GM23338 (cell line): ENCODE data around the gene SCAMP5. TPM values are rescaled to one million over a fixed set of nuclear protein-coding genes. Genes with fewer than 3 reads are reported as not detected.

Source experiments
- ATAC-seq: fragments of 200-7000 bp; cut with Tn5 transposase; 3 replicates; pipeline ENCODE4 v1.9.1; 2020
- DNase-seq: peaks from one replicate; pipeline ENCODE4 v3.0.0-alpha.2; 2015; ENCODE audit warnings: low spot score
- H2AFZ ChIP-seq: fragments of 200-600 bp; sonication (generic); 2 replicates; pipeline ENCODE4 v1.8.0; 2016; ENCODE audit warnings: antibody characterized with exemption, mild to moderate bottlenecking, moderate library complexity
- H3F3A ChIP-seq: fragments of 200-600 bp; sonication (generic); replicated peaks from 2 replicates; pipeline ENCODE4 v1.8.0; 2017; ENCODE audit warnings: antibody characterized with exemption, mixed run types, low read depth
- H3K27ac ChIP-seq: fragments of 200-600 bp; sonication (generic); 2 replicates; pipeline ENCODE4 v1.6.1; 2016; ENCODE audit warnings: low read depth
- H3K27me3 ChIP-seq: fragments of 200-600 bp; sonication (generic); 2 replicates; pipeline ENCODE4 v1.8.0; 2016; ENCODE audit warnings: mild to moderate bottlenecking, mixed run types, moderate library complexity; ENCODE audit not compliant: insufficient read depth
- H3K36me3 ChIP-seq: fragments of 200-600 bp; sonication (generic); 2 replicates; pipeline ENCODE4 v1.8.0; 2016; ENCODE audit warnings: mild to moderate bottlenecking; ENCODE audit not compliant: insufficient read depth
- H3K4me1 ChIP-seq: fragments of 200-600 bp; sonication (generic); 2 replicates; pipeline ENCODE4 v1.8.0; 2016; ENCODE audit warnings: mild to moderate bottlenecking, moderate library complexity; ENCODE audit not compliant: insufficient read depth
- H3K4me2 ChIP-seq: fragments of 200-600 bp; sonication (generic); 2 replicates; pipeline ENCODE4 v1.7.1; 2017; ENCODE audit warnings: mixed run types
- H3K4me3 ChIP-seq: fragments of 200-600 bp; sonication (generic); 2 replicates; pipeline ENCODE4 v1.6.1; 2016; ENCODE audit warnings: mixed run types
- H3K79me2 ChIP-seq: fragments of 200-600 bp; sonication (generic); replicated peaks from 2 replicates; pipeline ENCODE4 v1.8.0; 2017; ENCODE audit warnings: mild to moderate bottlenecking; ENCODE audit not compliant: insufficient read depth
- H3K9me2 ChIP-seq: fragments of 200-600 bp; sonication (generic); 2 replicates; pipeline ENCODE4 v1.8.0; 2017; ENCODE audit not compliant: insufficient read depth
- H4K20me1 ChIP-seq: fragments of 200-600 bp; sonication (generic); replicated peaks from 2 replicates; pipeline ENCODE4 v1.8.0; 2017; ENCODE audit warnings: mild to moderate bottlenecking; ENCODE audit not compliant: insufficient read depth
- H3K27ac Mint-ChIP-seq: 2 replicates; pipeline ENCODE4 v1.8.0; 2020; ENCODE audit warnings: inconsistent platforms, mild to moderate bottlenecking, moderate library complexity, mixed read lengths
- H3K27me3 Mint-ChIP-seq: 3 replicates; pipeline ENCODE4 v1.8.0; 2022; ENCODE audit warnings: low read depth, mild to moderate bottlenecking, moderate library complexity, mixed read lengths, inconsistent platforms; ENCODE audit not compliant: insufficient read depth, poor library complexity
- H3K36me3 Mint-ChIP-seq: 3 replicates; pipeline ENCODE4 v1.8.0; 2021; ENCODE audit warnings: low read depth, mild to moderate bottlenecking, inconsistent platforms, moderate library complexity, mixed read lengths
- H3K4me1 Mint-ChIP-seq: 3 replicates; pipeline ENCODE4 v1.8.0; 2020; ENCODE audit warnings: mild to moderate bottlenecking, inconsistent platforms, mixed read lengths
- H3K4me3 Mint-ChIP-seq: 3 replicates; pipeline ENCODE4 v1.8.0; 2021; ENCODE audit warnings: moderate library complexity, mild to moderate bottlenecking, inconsistent platforms, mixed read lengths
- H3K9me3 Mint-ChIP-seq: 3 replicates; pipeline ENCODE4 v1.8.0; 2020; ENCODE audit warnings: moderate library complexity, mild to moderate bottlenecking, inconsistent platforms, mixed read lengths
- CREB1 ChIP-seq: fragments of 250-450 bp; sonication (Bioruptor Pico); IDR thresholded peaks from 2 replicates; pipeline ENCODE4 v1.5.0; 2020; ENCODE audit warnings: low read depth, mild to moderate bottlenecking, moderate library complexity
- CTCF ChIP-seq, 2 experiments: fragments of 200-600 bp in 1 of 2; sonication (generic) in 1 of 2; conservative IDR thresholded peaks; 2 replicates each; pipeline versions ENCODE4 v1.5.1 to v1.6.1; 2016 to 2017; ENCODE audit warnings: antibody characterized with exemption in 2 of 2, low read depth in 2 of 2, mild to moderate bottlenecking in 2 of 2, moderate library complexity in 1 of 2
- ETS1 ChIP-seq: IDR thresholded peaks from 2 replicates; pipeline ENCODE4 v1.6.1; 2016; ENCODE audit warnings: antibody characterized with exemption
- EZH2 ChIP-seq: fragments of 200-600 bp; sonication (generic); IDR thresholded peaks from one replicate; pipeline ENCODE4 v1.8.0; 2017; ENCODE audit warnings: antibody characterized with exemption, mild to moderate bottlenecking, low read depth; ENCODE audit not compliant: unreplicated experiment
- EZH2phosphoT487 ChIP-seq: fragments of 200-600 bp; sonication (generic); IDR thresholded peaks from one replicate; pipeline ENCODE4 v1.8.1; 2018; ENCODE audit warnings: antibody characterized with exemption; ENCODE audit not compliant: unreplicated experiment
- JUNB ChIP-seq: IDR thresholded peaks from one replicate; pipeline ENCODE4 v1.6.1; 2016; ENCODE audit warnings: antibody characterized with exemption; ENCODE audit not compliant: unreplicated experiment
- NANOG ChIP-seq: IDR thresholded peaks from 2 replicates; pipeline ENCODE4 v1.6.1; 2016; ENCODE audit warnings: antibody characterized with exemption, borderline replicate concordance
- POLR2AphosphoS5 ChIP-seq: IDR thresholded peaks from 2 replicates; pipeline ENCODE4 v1.6.1; 2016; ENCODE audit warnings: antibody characterized with exemption, low read depth
- REST ChIP-seq: IDR thresholded peaks from one replicate; pipeline ENCODE4 v1.6.1; 2018; ENCODE audit warnings: antibody characterized with exemption; ENCODE audit not compliant: unreplicated experiment
- STAT1 ChIP-seq: IDR thresholded peaks from one replicate; pipeline ENCODE4 v1.6.1; 2016; ENCODE audit warnings: antibody characterized with exemption; ENCODE audit not compliant: unreplicated experiment
- ZNF114 ChIP-seq: fragments of 250-450 bp; sonication (Bioruptor Pico); IDR thresholded peaks from 2 replicates; pipeline ENCODE4 v1.5.0; 2020; ENCODE audit warnings: mild to moderate bottlenecking, moderate library complexity
- ZNF331 ChIP-seq: fragments of 250-450 bp; sonication (Bioruptor Pico); IDR thresholded peaks from 2 replicates; pipeline ENCODE4 v1.5.0; 2020; ENCODE audit warnings: low read depth, mild to moderate bottlenecking, moderate library complexity
- ZNF462 ChIP-seq: fragments of 250-450 bp; sonication (Bioruptor Pico); IDR thresholded peaks from 2 replicates; pipeline ENCODE4 v1.5.0; 2020; ENCODE audit warnings: mild to moderate bottlenecking, moderate library complexity
- polyA plus RNA-seq: library from polyadenylated mRNA; unstranded; fragments of >200 nt; fragmentation: Nextera tagmentation; extraction: Ambion mirVana; gene quantifications from 2 replicates; pipeline ENCODE4 v1.2.1, GENCODE V29; 2016
- total RNA-seq: library from RNA; depleted of rRNA; stranded (reverse); fragments of >200 nt; shearing (Covaris generic); gene quantifications from 2 replicates; pipeline ENCODE4 v1.2.3, GENCODE V29; 2014

The SCAMP5 gene
- total and polyA plus RNA-seq, 2 experiments from 2014 or later, result 12.8 to 43.3 TPM

GRCh38 chr15:75022783-75023180, 27.4 kb downstream of the SCAMP5 start:
- H3F3A ChIP-seq, result no peaks in the 10 kb centered on the region
- H3K27ac ChIP-seq, result no peak overlapping the region
- Mint-ChIP-seq H3K4me3 (peak overlapping the region; percentile 94; the same call in 1 of the 3 replicates), H3K27me3 (peaks cover 13% of the 10 kb centered on the region), H3K4me1 (peaks cover 10% of the 10 kb centered on the region; the same call in 2 of the 3 replicates), H3K36me3 (peaks cover 16% of the 10 kb centered on the region), H3K27ac (no peak overlapping the region), H3K9me3 (no peaks in the 10 kb centered on the region)
- peaks cover 14% of the 10 kb centered on the region for H3K79me2 ChIP-seq
- TF ChIP-seq STAT1 (no peak), ETS1 (no peak), REST (no peak), ZNF331 (CRISPR knock-in tag) (no peak), CREB1 (CRISPR knock-in tag) (no peak), ZNF462 (CRISPR knock-in tag) (no peak), EZH2 (no peak), POLR2AphosphoS5 (no peak), NANOG (no peak), ZNF114 (CRISPR knock-in tag) (no peak), JUNB (no peak), CTCF (conservative IDR thresholded peaks at IDR 0.05; ENCODE audit: low read depth in 2 of 2) (no peak), EZH2phosphoT487 (no peak)
- H3K4me1 ChIP-seq, result peaks cover 7% of the 10 kb centered on the region; the same call in 1 of the 2 replicates
- no peak overlapping the region for H2AFZ ChIP-seq
- H3K27me3 ChIP-seq, result no peaks in the 10 kb centered on the region
- no peak overlapping the region for H3K4me2 ChIP-seq
- ATAC-seq, result no peak
- H4K20me1 ChIP-seq, result no peaks in the 10 kb centered on the region
- no peak for DNase-seq
- no peak overlapping the region for H3K4me3 ChIP-seq
- no peaks in the 10 kb centered on the region for H3K36me3 ChIP-seq
- H3K9me2 ChIP-seq, result no peaks in the 10 kb centered on the region
